GM10266 (cell line): ENCODE data around the gene BPTF.

ENCODE experiments used
- DNase-seq: peaks from one replicate; pipeline ENCODE4 v3.0.0; 2012; ENCODE audit errors: extremely low spot score
- TF ChIP-seq, protein P1 (sequence below): IDR thresholded peaks from 2 replicates; pipeline ENCODE4 v1.5.1; 2012; ENCODE audit warnings: mild to moderate bottlenecking, low read depth; ENCODE audit not compliant: control insufficient read depth, insufficient read depth; ENCODE audit errors: missing control alignments

BPTF gene

DNA sequence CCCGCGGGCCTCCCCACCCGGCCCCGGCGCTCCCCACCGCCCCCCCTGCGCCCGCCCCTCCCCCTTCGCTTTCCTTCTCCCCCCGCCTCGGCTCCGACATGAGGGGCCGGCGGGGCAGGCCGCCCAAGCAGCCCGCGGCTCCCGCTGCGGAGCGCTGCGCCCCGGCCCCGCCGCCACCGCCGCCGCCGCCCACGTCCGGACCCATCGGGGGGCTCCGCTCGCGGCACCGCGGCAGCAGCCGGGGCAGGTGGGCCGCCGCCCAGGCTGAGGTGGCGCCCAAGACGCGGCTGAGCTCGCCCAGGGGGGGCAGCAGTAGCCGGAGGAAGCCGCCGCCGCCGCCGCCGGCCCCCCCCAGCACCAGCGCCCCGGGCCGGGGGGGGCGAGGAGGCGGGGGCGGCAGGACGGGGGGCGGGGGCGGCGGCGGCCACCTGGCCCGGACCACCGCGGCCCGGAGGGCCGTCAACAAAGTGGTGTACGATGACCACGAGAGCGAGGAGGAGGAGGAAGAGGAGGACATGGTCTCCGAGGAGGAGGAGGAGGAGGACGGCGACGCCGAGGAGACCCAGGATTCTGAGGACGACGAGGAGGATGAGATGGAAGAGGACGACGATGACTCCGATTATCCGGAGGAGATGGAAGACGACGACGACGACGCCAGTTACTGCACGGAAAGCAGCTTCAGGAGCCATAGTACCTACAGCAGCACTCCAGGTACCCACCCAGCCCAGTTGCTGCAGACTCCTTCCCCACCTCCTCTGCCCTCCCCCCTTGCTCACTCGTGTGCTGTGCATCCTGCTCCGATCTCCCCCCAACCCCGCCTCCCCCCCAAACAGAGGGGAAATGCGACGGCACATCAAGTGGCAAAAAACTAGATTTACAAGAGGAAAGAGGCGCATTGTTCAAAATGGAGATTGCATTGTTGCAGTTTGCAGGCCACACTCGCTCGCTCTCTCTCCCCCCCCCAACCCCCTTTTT lies 611 bp downstream of the BPTF start:
- TF ChIP-seq, protein P1, sequence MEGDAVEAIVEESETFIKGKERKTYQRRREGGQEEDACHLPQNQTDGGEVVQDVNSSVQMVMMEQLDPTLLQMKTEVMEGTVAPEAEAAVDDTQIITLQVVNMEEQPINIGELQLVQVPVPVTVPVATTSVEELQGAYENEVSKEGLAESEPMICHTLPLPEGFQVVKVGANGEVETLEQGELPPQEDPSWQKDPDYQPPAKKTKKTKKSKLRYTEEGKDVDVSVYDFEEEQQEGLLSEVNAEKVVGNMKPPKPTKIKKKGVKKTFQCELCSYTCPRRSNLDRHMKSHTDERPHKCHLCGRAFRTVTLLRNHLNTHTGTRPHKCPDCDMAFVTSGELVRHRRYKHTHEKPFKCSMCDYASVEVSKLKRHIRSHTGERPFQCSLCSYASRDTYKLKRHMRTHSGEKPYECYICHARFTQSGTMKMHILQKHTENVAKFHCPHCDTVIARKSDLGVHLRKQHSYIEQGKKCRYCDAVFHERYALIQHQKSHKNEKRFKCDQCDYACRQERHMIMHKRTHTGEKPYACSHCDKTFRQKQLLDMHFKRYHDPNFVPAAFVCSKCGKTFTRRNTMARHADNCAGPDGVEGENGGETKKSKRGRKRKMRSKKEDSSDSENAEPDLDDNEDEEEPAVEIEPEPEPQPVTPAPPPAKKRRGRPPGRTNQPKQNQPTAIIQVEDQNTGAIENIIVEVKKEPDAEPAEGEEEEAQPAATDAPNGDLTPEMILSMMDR, result peak; percentile 4
- DNase-seq, result peak; percentile 45

- TF ChIP-seq, protein P1, result no peak
- DNase-seq, result peak; percentile 23
These were observed 4.0 kb downstream of the BPTF start for GRCh38 chr17:67829331-67829730.

- TF ChIP-seq, protein P1, result no peak
- no peak for DNase-seq
These were observed 5.1 kb downstream of the BPTF start for GRCh38 chr17:67830440-67830839.

- TF ChIP-seq, protein P1, result no peak
- no peak for DNase-seq
These were observed 6.0 kb downstream of the BPTF start for GRCh38 chr17:67831268-67831667.

DNA sequence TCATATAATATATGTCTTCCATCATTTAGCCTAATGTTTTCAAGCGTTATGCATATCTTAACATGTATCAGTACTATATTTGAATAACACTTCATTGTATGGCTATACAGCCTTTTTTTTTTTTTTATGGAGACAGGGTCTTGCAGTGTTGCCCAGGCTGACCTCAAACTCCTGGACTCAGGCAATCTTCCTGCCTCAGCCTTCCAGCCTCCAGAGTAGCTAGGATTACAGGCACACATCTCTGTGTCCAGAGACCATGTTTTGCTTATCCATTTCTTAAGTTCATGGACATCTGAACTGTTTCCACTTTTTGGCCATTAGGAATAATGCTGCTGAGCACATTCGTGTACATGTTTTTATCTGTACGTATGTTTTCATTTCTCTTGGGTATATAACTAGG lies 7.8 kb downstream of the BPTF start:
- TF ChIP-seq, protein P1, result no peak
- no peak for DNase-seq

DNA sequence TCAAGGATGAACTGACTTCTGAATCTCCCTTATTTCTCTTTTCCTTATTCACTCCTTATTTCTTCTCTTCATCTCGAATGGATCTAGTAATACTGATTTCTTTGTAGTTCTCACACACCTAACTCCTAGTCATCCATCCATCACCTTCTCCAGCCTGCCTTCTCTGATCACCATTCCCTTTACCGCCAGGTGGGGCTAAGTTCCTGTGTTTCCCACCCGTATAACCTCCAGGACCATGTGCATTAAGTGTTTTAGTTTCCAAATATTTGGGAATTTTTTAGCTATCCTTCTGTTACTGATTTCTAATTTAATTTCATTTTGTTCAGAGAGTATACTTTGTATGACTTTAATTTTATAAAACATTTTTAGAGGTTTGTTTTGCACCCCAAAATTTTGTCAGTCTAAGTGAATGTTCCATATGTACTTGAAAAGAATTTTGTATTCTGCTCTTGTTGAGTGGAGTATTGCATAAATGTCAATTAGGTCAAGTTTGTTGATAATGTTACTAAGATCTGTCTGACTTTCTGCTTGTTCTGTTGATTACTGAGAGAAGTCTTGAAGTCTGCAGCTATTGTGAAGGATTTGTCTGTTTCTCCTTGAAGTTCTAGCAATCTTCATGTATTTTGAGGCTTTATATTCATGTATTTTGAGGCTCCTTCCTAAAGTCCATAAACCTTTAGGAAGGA lies 8.8 kb downstream of the BPTF start:
- TF ChIP-seq, protein P1, result no peak
- DNase-seq, result no peak
